Measurements from ENCODE around the gene TUBE1. TPM values are rescaled to one million over a fixed set of nuclear protein-coding genes. Genes with fewer than 3 reads are reported as not detected.

TUBE1 gene
- polyA plus RNA-seq, 3 donors, result 9.0 to 22.8 (median 11.5) TPM

DNA sequence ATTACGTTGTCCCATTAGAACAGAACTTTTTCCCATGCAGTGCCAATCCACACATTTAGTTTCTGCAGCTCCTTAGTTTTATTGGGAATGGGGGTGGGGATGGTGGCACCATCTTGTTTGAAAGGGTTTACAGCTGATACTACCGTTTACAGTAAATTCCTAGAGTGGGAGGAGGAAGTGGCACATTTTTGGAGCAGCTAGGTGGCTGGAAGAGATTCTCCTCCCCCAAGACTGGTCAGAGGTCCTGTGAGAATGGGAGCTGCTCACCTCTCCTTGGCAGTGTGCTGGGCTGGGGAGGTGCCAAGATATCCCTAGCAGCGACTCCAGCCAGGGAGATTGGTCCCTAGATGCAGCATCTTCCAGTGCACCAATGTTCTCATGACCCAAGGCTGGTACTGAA, 45.7 kb downstream of the TUBE1 start:
- H3K27ac ChIP-seq (ENCODE audit: low read depth, low read length), result no peak overlapping the region
- 59 to 63% (median 62%) methylated on average over 3 of the region's 3 CpGs for WGBS, 3 donors

DNA sequence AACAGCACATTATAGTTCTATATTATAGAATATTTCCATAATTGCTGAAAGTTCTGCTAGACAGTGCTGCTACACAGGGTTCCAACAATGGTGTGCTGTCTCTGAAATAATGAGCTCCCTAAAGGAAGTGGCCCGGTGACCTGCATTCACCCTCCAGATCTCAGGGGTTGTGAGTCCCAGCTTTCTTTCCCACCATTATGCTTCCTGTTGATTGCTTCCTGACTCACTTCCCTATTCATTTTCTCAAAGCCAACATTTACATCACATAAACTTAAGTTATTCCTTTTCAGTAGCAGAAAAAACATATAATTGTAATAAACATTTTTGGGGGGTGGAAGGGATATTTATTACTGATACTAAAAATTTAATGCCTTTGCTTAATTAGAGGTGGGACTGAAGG, 46.3 kb downstream of the TUBE1 start:
- 41 to 64% (median 52%) methylated on average over 1 of the region's 1 CpG for WGBS, 3 donors
- H3K27ac ChIP-seq (ENCODE audit: low read depth, low read length), result no peak overlapping the region

DNA sequence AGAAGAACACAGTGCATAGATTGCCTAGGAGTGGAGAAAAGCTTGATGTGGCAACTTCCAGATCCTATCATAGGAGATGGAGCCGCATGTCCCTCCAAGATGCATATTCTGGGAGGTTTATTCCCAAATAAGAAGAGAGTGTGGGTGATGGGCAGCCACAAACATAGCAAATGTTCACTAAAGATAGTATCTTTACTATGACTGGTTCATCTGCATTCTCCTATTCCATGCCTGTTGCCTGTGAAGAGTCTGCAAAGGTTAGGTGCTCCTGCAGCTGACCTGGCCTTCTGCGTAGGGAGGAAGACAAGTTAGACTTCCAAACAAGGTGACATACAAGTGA, 47.9 kb downstream of the TUBE1 start:
- 66 to 88% (median 75%) methylated on average over 2 of the region's 2 CpGs for WGBS, 3 donors
- no peak overlapping the region for H3K27ac ChIP-seq (ENCODE audit: low read depth, low read length)

DNA sequence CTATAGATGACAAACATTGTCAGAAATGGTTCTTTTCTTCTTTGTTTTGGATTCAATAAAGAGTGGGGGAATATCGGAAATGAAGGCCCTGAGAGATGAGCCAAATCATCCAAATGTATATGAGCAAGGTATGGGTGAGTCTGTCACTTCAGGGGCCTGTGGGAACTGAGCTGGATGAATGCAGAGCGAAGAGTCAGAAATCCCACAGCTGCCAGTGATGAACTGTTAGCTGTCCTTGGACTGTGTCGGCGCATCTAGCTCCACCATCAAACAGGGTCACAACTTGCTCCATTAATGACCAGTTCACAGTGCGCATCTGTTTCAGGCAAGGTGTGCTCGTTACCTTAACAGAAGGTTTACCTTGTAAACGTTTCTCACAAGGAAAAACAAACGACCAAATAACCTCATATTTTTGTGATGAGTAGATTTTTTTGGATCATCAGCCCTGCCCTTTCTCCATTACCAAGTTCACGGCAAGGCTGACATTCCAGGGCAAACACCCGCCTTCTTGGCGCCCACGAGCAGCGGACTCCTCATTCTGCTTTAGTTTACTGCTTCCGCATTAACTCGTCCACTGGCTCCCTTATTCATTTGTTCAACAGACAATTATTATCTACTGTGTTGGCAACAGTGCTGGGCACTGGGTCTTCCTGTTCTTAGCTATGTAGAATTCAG, 48.4 kb downstream of the TUBE1 start:
- 78 to 86% (median 83%) methylated on average over 15 of the region's 15 CpGs for WGBS, 3 donors
- no peak overlapping the region for H3K27ac ChIP-seq (ENCODE audit: low read depth, low read length)

DNA sequence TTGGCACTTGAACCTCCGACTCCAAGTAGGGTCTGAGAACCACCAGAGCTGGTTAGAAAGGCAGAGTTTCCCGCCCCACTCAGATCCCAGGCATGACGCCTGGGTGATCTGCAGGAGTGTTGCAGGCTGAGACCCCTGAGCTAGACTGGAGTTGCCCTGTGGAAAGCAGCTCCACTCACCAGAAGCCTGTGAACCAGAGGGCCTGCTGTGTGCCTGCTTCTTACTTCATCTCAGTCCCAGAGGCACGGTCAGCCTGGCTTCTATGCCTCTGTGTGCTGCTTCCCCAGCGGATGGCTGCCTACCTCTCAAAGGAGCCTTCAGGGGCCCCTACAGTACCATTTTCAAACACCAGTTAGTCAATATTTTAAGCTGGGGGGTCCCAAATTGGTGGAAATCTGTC, 49.0 kb downstream of the TUBE1 start:
- H3K27ac ChIP-seq (ENCODE audit: low read depth, low read length), result no peak overlapping the region
- WGBS, 3 donors, result 56 to 69% (median 67%) methylated on average over 5 of the region's 5 CpGs

DNA sequence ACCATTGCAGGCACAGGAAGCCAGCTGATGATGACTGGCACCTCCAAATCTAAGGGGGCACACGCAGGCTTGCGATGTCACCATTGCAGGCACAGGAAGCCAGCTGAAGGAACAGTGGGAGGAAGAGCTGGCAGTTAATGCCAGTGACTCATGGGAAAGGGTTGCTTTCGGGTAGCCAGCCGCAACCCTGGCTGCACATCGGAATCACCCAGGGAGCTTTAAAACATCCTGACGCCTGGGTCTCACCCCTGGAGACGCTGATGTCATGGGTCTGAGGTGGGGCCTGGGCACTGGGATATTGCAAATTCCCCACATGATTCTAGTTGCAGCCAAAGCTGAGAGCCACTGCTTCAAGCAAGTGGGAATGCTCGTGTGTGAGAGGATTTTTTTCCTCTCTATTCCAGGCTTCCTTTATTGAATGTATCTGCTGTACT, 49.5 kb downstream of the TUBE1 start:
- no peak overlapping the region for H3K27ac ChIP-seq (ENCODE audit: low read depth, low read length)
- 16 to 59% (median 35%) methylated on average over 8 of the region's 8 CpGs for WGBS, 3 donors

DNA sequence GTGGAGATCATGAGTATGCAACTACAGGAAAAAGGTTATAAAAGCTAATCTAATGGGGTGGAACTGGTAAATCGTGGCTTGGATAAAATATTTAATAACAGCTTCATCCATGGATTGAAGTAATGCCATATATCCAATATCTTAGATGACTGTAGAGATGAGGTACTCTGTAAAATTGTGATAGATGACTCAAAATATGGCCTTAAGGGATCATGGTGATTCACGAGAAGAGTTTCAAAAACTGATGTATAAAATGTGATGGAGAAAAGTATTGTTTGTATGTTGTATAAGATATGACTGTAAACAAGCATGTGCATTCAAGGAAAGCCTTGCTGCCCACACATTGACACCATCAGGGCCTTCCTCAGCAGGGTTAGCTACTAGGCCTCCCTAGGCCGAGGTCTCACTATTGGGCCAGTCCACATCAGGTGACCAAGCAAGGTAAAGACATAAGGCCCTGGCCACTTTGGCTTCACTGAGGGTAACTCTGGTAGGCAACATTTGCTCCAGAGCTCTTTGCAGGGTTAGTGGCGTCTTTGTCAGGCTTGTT, 51.1 kb downstream of the TUBE1 start:
- H3K27ac ChIP-seq (ENCODE audit: low read depth, low read length), result no peak overlapping the region
- WGBS, 3 donors, result 76 to 91% (median 85%) methylated on average over 4 of the region's 4 CpGs

DNA sequence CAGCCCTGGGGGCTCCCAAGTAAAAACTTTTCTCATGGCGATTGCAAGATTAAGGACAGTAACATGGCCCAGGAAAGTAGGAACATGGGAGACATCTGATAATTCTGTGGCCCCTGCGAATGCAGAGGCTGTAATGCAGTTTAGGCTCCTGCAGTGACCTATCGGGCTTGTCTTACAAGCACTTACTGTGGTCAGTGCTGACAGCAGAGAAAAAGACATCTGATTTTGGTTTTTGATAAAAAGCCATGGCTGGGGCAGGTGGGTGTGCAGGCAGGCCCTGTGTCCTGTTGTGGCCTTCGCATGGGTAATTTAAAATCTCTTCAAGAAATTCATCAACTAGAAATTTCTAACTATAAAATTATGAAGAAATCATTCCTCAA, 52.7 kb downstream of the TUBE1 start:
- WGBS, 3 donors, result 88 to 95% (median 93%) methylated on average over 4 of the region's 4 CpGs
- H3K27ac ChIP-seq (ENCODE audit: low read depth, low read length), result no peak overlapping the region

DNA sequence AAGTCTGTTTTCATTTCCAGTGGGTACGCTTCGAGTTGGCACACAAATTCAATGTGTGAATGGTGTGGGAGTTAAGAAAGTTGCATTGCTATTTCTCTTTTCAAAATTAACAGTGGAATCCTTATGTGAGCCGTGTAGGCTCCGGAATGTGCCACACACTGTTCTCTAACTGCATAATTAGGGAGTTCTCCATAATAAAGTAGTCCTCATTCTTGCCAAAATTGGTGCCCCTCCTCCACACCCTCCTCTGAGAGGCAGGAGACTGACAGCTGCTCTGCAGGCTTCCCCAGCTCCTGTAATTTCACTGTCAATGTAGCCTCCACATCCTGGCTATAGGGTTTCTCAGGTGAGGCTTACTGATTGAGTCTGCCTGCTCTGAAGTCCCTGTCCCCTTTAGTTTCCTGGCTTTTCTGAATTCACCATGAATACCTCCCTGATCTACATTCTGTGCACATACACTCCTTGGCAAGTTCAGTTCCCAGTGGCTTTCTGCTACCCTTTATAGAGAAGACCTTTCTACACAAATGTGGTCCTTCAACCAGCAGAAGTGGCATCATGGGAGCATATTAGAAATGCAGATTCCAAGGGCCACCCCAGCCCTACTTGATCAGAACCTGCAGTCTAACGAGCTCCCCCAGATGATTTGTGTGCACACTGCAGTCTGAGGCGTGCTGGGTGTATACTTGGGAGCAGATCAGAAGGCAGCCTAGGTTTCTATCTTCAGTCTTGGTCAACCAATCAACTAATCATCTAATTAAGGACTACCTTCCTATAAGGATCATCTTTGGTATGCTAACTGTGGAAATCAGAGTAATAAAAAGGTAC, 53.3 kb downstream of the TUBE1 start:
- H3K27ac ChIP-seq (ENCODE audit: low read depth, low read length), result no peak overlapping the region

DNA sequence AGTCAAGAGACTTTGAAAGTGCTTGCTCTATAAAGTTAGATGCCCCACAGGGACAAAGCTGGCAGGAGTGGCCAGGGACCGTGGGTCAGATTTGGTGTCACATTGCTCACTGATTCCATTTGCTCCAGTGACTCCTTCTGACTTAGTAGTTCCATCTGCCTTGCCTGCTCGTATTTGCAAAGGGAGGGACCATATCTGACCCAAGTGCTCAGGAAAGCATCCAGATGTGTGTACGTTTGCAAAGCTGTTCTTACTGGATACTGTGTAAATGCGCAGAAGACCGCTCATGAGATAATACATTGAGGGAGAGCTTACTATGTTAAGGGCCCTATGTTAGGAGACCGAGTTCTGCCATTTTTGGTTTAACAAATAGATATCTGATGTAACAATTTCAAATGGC, 54.6 kb downstream of the TUBE1 start:
- WGBS, 3 donors, result 68 to 84% (median 79%) methylated on average over 6 of the region's 6 CpGs
- no peak overlapping the region for H3K27ac ChIP-seq (ENCODE audit: low read depth, low read length)

More for the DNA sequence above, 53.3 kb downstream of the TUBE1 start:
- WGBS, 3 donors, result 61 to 76% (median 73%) methylated on average over 6 of the region's 6 CpGs

DNA sequence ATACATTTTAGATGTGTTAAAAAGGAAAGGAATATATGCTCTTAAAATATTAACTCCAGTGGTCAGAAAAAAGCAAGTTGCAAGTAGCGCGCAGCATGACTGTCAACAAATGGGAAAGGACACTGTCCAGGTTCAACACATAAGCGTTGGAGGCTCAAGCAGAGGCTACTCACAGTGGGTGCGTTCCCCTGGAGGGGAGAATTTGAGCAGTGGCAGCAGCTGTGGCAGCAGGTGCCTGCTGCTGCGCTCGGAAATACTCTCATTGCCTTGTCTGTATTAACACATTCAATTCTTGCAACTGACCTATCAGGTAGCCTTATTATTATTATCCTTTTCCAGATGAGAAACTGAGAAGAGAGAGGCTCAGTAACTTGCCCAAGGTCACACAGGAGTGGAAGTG, 55.3 kb downstream of the TUBE1 start:
- 73 to 96% (median 92%) methylated on average over 6 of the region's 6 CpGs for WGBS, 3 donors
- H3K27ac ChIP-seq (ENCODE audit: low read depth, low read length), result no peak overlapping the region

DNA sequence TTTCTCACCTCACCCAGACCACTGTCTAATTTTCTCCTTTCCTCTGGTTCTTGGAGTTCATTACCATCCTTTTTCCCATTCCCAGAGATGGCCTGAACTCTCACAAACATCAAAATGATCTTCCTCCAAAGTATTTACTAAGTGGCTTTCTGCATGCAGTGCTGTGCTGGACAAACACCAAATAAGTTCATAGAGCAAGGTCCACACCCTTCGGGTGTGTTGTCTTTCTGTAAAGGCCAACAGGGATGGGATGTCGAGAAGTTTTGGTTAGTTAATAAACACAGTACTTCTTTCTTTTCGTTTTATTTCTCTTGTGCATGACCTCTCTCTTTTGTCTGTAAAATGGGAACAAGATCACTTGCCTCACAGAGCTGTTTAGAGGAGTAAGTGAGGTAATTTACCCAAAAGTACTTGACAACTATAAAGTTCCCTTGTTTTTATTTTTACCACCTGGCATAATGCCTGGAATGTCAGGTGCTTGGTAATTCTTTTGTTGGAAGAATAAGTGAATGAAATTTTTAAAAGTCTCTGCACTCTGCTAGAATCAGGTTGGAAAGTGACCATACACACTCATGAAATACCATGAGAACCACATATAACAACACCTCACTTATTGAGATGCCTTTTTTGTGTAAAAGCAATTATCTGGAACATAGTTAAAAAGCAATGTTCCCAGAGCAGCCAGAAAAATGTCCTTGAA, 56.2 kb downstream of the TUBE1 start:
- 26 to 56% (median 39%) methylated on average over 3 of the region's 3 CpGs for WGBS, 3 donors
- no peak overlapping the region for H3K27ac ChIP-seq (ENCODE audit: low read depth, low read length)

DNA sequence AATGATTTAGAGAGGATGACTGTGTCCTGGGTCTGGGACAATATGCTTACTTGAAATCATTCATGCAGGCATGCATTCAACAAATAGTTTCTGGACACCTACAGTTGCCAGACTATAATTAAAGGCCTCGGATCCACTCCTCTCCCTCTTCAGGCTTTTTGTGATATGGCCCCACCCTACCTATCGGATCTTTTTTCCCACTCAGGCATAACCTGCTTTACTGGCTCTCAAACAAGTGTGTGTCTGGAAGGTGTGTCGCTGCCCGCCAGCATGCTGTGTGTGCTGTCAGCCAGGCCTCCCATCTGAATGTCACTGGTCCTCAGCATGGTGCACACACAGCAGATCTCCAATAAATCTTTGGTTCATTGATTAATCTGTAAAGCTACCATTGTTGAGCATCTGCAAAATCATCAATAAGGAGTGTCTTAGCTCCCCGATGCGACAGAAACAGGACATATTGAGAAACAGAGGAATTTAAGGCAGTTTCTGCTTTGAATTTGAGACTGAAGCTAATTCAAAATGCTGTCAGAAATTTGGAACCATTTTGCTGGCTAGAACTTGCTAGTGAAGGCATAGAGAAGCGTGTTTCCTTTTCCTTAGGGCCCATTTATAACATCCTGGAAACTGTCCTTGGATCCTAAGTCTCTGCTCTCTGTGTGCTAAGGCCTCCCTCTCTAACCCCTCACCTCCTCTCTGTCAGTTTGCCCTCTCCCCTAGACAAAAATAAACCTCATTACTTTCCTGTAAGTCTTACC, 56.9 kb downstream of the TUBE1 start:
- WGBS, 3 donors, result 52 to 86% (median 59%) methylated on average over 7 of the region's 7 CpGs
- no peak overlapping the region for H3K27ac ChIP-seq (ENCODE audit: low read depth, low read length)

DNA sequence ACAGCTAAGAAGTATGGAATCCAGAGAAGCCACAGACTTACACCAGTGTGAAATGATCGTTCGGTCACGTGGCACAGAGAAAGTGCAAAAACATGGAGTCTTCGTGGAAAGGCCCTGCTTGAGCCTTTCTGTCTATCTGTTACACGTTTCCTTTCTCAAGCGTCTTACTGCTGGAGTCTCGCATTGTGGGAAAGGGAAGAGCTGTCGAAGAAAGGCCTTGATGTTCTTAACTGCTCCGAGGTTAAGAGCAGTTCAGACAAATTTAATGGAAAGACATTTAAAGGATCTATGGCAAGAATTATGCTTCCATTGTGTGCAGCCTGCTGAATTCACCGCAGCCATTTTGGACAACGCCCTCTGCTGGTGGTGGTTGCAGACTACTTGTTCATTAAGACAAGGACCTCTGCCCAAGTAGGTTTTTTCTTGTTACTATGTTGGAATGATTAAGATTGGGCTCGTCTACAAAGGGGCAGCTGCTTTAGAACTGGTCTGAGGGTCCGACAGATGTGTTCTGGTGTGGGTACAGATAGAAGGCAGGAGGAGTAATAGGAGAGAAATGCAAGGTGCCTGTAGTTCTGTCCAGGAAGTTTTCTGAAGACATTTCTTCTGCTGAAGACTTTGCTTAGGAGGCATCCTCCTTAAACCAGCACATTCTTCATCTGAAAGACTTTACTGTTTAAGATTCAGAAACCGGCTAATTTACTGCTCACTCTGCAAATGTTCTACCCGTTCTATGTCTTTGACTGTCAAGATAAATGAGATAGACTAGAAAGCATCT, 58.0 kb downstream of the TUBE1 start:
- 69 to 80% (median 79%) methylated on average over 15 of the region's 15 CpGs for WGBS, 3 donors
- no peak overlapping the region for H3K27ac ChIP-seq (ENCODE audit: low read depth, low read length)

DNA sequence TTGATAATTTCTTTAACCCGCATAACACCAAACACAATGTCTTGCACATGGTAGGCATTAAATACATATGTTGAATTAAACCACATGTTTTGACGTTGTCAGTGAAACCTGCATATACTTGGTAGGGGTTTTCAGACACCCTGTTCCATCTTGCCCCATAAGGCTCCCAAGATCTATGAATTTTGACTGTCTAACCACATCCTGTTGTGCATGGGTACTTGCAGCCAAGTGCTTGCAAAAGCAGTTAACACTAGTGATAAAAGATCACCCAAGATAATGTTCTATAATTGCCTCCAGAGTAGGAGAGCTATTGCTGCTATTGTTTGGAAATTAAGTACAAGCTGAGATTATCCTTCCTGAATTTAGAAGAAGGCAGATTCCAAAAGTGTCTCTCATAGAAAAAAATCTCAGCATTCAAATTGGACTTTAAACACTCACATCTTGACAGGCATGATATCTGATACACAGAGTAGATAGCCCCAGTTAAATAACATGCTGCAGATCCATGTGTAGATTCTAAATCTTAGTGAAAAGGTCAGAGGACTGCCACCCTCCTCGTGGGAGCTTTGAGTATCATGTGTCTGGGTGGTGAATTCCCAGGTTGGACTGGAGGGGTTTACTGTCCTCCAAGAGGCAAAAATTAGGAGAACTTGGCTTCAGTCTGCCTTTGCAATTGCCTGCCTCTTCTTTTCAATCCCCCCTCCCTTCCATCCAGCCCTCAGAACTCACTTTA, 59.2 kb downstream of the TUBE1 start:
- no peak overlapping the region for H3K27ac ChIP-seq (ENCODE audit: low read depth, low read length)
- WGBS, 3 donors, result 58 to 72% (median 67%) methylated on average over 3 of the region's 3 CpGs

DNA sequence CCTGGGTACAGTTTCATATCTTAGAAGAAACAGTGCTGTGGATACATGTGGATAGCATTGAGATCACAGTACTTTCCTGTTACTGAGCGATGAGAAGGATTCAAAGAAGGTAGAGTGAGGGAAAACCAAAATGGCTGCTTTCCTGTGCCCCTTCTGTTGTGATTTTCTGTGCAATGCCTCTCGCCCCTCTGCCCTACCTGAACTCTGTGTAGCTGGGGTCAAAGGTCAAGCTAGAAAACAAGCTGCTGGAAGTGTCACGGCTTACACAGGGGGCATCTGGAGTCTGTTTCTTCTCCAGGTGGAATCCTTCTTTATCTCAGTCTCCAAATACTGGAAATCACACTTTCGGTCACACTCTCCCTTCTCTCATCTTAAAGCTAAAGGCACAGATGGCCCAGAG, 60.3 kb downstream of the TUBE1 start:
- WGBS, 3 donors, result 83 to 97% (median 94%) methylated on average over 4 of the region's 4 CpGs

DNA sequence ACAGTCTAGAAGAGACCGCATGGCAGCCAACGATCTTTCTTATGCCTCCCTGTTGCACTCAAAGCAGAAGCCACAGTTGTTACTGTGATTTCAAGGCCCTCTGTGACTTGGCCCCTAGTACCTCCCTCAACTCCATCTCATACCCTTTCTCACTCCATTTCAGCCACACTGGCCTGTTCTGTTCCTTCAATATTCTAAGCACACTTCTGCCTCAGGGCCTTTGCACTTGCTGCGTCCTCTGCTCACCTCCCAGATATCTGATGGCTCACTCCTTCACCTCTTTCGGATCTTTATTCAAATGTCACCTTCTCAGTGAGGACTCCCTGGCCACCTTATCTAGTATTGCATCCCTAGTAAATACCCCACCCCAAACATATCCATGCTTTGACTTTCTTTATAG, 62.8 kb downstream of the TUBE1 start:
- no peak overlapping the region for H3K27ac ChIP-seq (ENCODE audit: low read depth, low read length)
- 96 to 98% (median 96%) methylated on average over 4 of the region's 4 CpGs for WGBS, 3 donors

More for the DNA sequence above, 60.3 kb downstream of the TUBE1 start:
- no peak overlapping the region for H3K27ac ChIP-seq (ENCODE audit: low read depth, low read length)
